NCI-H1436 treated with DMSO at 0.1 percent for 48 hours (cell line): ENCODE results near the gene RPAP3.
A peak's percentile ranks its signal among the peaks of the same experiment; 100 is the strongest.

ENCODE experiments used
- DNase-seq: peaks from one replicate; lab custom pipeline; 2025; lab: John Stamatoyannopoulos, UW

The RPAP3 gene

GRCh38 chr12:47705566-47706425 lies at the start of gene RPAP3:
Gene RPAP3, minus strand, starts transcription at chr12:47706030. Its CDS starts 3,190 bp downstream, at chr12:47702840.
- peak; percentile 20 for DNase-seq

GRCh38 chr12:47754881-47755280 lies 49.1 kb upstream of the RPAP3 start:
- DNase-seq = no peak

GRCh38 chr12:47754126-47754525 lies 48.3 kb upstream of the RPAP3 start:
- no peak for DNase-seq

GRCh38 chr12:47753021-47754001 lies 47.5 kb upstream of the RPAP3 start:
- no peak for DNase-seq

GRCh38 chr12:47752552-47752951 lies 46.7 kb upstream of the RPAP3 start:
- DNase-seq = no peak

- DNase-seq = no peak
Measured at GRCh38 chr12:47752121-47752520, 46.3 kb upstream of the RPAP3 start.

GRCh38 chr12:47751561-47751960 lies 45.7 kb upstream of the RPAP3 start:
- DNase-seq = no peak

- DNase-seq = no peak
Measured at GRCh38 chr12:47750916-47751470, 45.2 kb upstream of the RPAP3 start.

GRCh38 chr12:47750229-47750798 lies 44.5 kb upstream of the RPAP3 start:
- DNase-seq = no peak

GRCh38 chr12:47748899-47749298 lies 43.1 kb upstream of the RPAP3 start:
- no peak for DNase-seq

GRCh38 chr12:47748507-47748828 lies 42.6 kb upstream of the RPAP3 start:
- DNase-seq = no peak

GRCh38 chr12:47747596-47748506 lies 42.0 kb upstream of the RPAP3 start:
- no peak for DNase-seq

- no peak for DNase-seq
Measured at GRCh38 chr12:47747126-47747525, 41.3 kb upstream of the RPAP3 start.

GRCh38 chr12:47746523-47746922 lies 40.7 kb upstream of the RPAP3 start:
- DNase-seq = no peak

- no peak for DNase-seq
Measured at GRCh38 chr12:47746073-47746472, 40.2 kb upstream of the RPAP3 start.

GRCh38 chr12:47745485-47746041 lies 39.7 kb upstream of the RPAP3 start:
- DNase-seq = no peak

GRCh38 chr12:47744778-47745436 lies 39.1 kb upstream of the RPAP3 start:
- no peak for DNase-seq

- DNase-seq = peak; percentile 17
Measured at GRCh38 chr12:47744005-47744651, 38.3 kb upstream of the RPAP3 start.

- no peak for DNase-seq
Measured at GRCh38 chr12:47743311-47743860, 37.6 kb upstream of the RPAP3 start.
